H9 (cell line): ENCODE measurements around the gene PRIMPOL. TPM values are rescaled to one million over a fixed set of nuclear protein-coding genes. Genes with fewer than 3 reads are reported as not detected.
"Not testable (repeated sequence)": the region's sequence is repeated elsewhere in the genome, so short reads cannot be mapped to it uniquely, and the experiment has no call there.

Experiments
- DNase-seq: peaks from one replicate; pipeline ENCODE4 v3.0.0-alpha.2; 2017
- H2AFZ ChIP-seq: one replicate; pipeline ENCODE4 v1.6.1; 2013; ENCODE audit warnings: mild to moderate bottlenecking, low read length, control low read depth, moderate library complexity
- H2AK5ac ChIP-seq: 2 replicates; pipeline ENCODE4 v1.6.1; 2013; ENCODE audit warnings: low read length, control low read depth, mixed read lengths; ENCODE audit not compliant: insufficient read length
- H2BK120ac ChIP-seq: one replicate; pipeline ENCODE4 v1.6.1; 2013; ENCODE audit warnings: low read depth, mild to moderate bottlenecking, low read length, control low read depth, inconsistent platforms; ENCODE audit not compliant: poor library complexity, severe bottlenecking
- H2BK12ac ChIP-seq: 2 replicates; pipeline ENCODE4 v1.6.1; 2013; ENCODE audit warnings: low read length, control low read depth, mixed read lengths, low read depth; ENCODE audit not compliant: insufficient read length
- H2BK15ac ChIP-seq: 2 replicates; pipeline ENCODE4 v1.6.1; 2013; ENCODE audit warnings: low read depth, low read length, control low read depth
- H2BK20ac ChIP-seq: one replicate; pipeline ENCODE4 v1.6.1; 2013; ENCODE audit warnings: low read depth, mild to moderate bottlenecking, low read length, control low read depth, inconsistent platforms; ENCODE audit not compliant: poor library complexity, severe bottlenecking
- H2BK5ac ChIP-seq: 2 replicates; pipeline ENCODE4 v1.6.1; 2013; ENCODE audit warnings: low read length, control low read depth, mixed read lengths; ENCODE audit not compliant: insufficient read length
- H3K14ac ChIP-seq: 2 replicates; pipeline ENCODE4 v1.6.1; 2013; ENCODE audit warnings: low read length, control low read depth; ENCODE audit not compliant: insufficient read depth
- H3K18ac ChIP-seq: 2 replicates; pipeline ENCODE4 v1.6.1; 2013; ENCODE audit warnings: low read depth, mild to moderate bottlenecking, mixed read lengths, low read length, control low read depth; ENCODE audit not compliant: insufficient read length
- H3K23ac ChIP-seq: 2 replicates; pipeline ENCODE4 v1.6.1; 2013; ENCODE audit warnings: low read length, control low read depth, mixed read lengths, low read depth; ENCODE audit not compliant: insufficient read length
- H3K23me2 ChIP-seq: 2 replicates; pipeline ENCODE4 v1.6.1; 2013; ENCODE audit warnings: low read depth, mild to moderate bottlenecking, mixed read lengths, low read length, control low read depth; ENCODE audit not compliant: insufficient read length, poor library complexity, severe bottlenecking
- H3K27ac ChIP-seq: 2 replicates; pipeline ENCODE4 v1.5.1; 2013; ENCODE audit warnings: low read length, control low read depth, mixed read lengths, low read depth; ENCODE audit not compliant: insufficient read length
- H3K27me3 ChIP-seq: 2 replicates; pipeline ENCODE4 v1.6.1; 2013; ENCODE audit warnings: low read length, control low read depth, inconsistent platforms; ENCODE audit not compliant: insufficient read depth
- H3K4ac ChIP-seq: 2 replicates; pipeline ENCODE4 v1.6.1; 2013; ENCODE audit warnings: low read depth, mild to moderate bottlenecking, control low read depth, inconsistent platforms, low read length, moderate library complexity
- H3K4me1 ChIP-seq: 2 replicates; pipeline ENCODE4 v1.6.1; 2013; ENCODE audit warnings: low read length, control low read depth, inconsistent platforms; ENCODE audit not compliant: insufficient read depth
- H3K4me2 ChIP-seq: 2 replicates; pipeline ENCODE4 v1.6.1; 2013; ENCODE audit warnings: low read length, control low read depth, mixed read lengths; ENCODE audit not compliant: insufficient read length, insufficient read depth
- H3K56ac ChIP-seq: 2 replicates; pipeline ENCODE4 v1.6.1; 2013; ENCODE audit warnings: low read depth, mild to moderate bottlenecking, mixed read lengths, low read length, control low read depth; ENCODE audit not compliant: insufficient read length
- H3K79me1 ChIP-seq: 2 replicates; pipeline ENCODE4 v1.6.1; 2013; ENCODE audit warnings: low read depth, mild to moderate bottlenecking, moderate library complexity, low read length, control low read depth, inconsistent platforms; ENCODE audit not compliant: insufficient read depth, poor library complexity, severe bottlenecking
- H3K79me2 ChIP-seq: 2 replicates; pipeline ENCODE4 v1.6.1; 2013; ENCODE audit warnings: low read length, control low read depth, inconsistent platforms; ENCODE audit not compliant: insufficient read depth
- H3K9ac ChIP-seq: 2 replicates; pipeline ENCODE4 v1.6.1; 2013; ENCODE audit warnings: low read length, control low read depth, mixed read lengths; ENCODE audit not compliant: insufficient read length; ENCODE audit errors: extremely low read depth
- H3K9me3 ChIP-seq: one replicate; pipeline ENCODE4 v1.6.1; 2013; ENCODE audit warnings: low read depth, low read length, inconsistent platforms; ENCODE audit not compliant: control insufficient read depth
- H3T11ph ChIP-seq: one replicate; pipeline ENCODE4 v1.6.1; 2013; ENCODE audit warnings: mild to moderate bottlenecking, low read length, control low read depth, inconsistent platforms
- H4K20me1 ChIP-seq: one replicate; pipeline ENCODE4 v1.6.1; 2013; ENCODE audit not compliant: control insufficient read depth, insufficient read length, insufficient read depth
- H4K5ac ChIP-seq: 2 replicates; pipeline ENCODE4 v1.6.1; 2013; ENCODE audit warnings: low read depth, mild to moderate bottlenecking, mixed read lengths, low read length, control low read depth; ENCODE audit not compliant: insufficient read length
- H4K8ac ChIP-seq: replicated peaks from 2 replicates; pipeline ENCODE4 v1.6.1; 2013; ENCODE audit warnings: low read length, control low read depth, mixed read lengths, low read depth; ENCODE audit not compliant: insufficient read length
- H4K91ac ChIP-seq: 2 replicates; pipeline ENCODE4 v1.6.1; 2013; ENCODE audit warnings: low read depth, mild to moderate bottlenecking, moderate library complexity, mixed read lengths, low read length, control low read depth; ENCODE audit not compliant: insufficient read length
- H3K27ac Mint-ChIP-seq, 3 experiments: 2 replicates in 2 of 3; 3 replicates in 1 of 3; pipeline ENCODE4 v1.8.0; 2020 to 2021; ENCODE audit warnings: mixed read lengths in 3 of 3, mild to moderate bottlenecking in 1 of 3, moderate library complexity in 1 of 3
- H3K27me3 Mint-ChIP-seq: 2 replicates; pipeline ENCODE4 v1.8.0; 2021; ENCODE audit warnings: low read depth, mild to moderate bottlenecking, moderate library complexity, mixed read lengths
- H3K36me3 Mint-ChIP-seq, 3 experiments: 2 replicates in 2 of 3; 3 replicates in 1 of 3; pipeline ENCODE4 v1.8.0; 2020 to 2021; ENCODE audit warnings: low read depth in 3 of 3, mixed read lengths in 3 of 3; ENCODE audit not compliant: insufficient read depth in 1 of 3
- H3K4me1 Mint-ChIP-seq, 2 experiments: 2 replicates each; pipeline ENCODE4 v1.8.0; 2020; ENCODE audit warnings: mixed read lengths in 2 of 2
- H3K4me3 Mint-ChIP-seq, 2 experiments: 2 replicates in 1 of 2; 3 replicates in 1 of 2; pipeline ENCODE4 v1.8.0; 2020 to 2021; ENCODE audit warnings: mild to moderate bottlenecking in 2 of 2, mixed read lengths in 2 of 2, moderate library complexity in 1 of 2
- H3K9me3 Mint-ChIP-seq, 2 experiments: 2 replicates in 1 of 2; 3 replicates in 1 of 2; pipeline ENCODE4 v1.8.0; 2020; ENCODE audit warnings: mild to moderate bottlenecking in 2 of 2, mixed read lengths in 2 of 2, moderate library complexity in 1 of 2
- WGBS: extraction: QIAGEN DNeasy Blood & Tissue Kit; methylation state at CpG from one replicate; pipeline ENCODE4 v1.1.7; 2013; ENCODE audit warnings: missing lambda C conversion rate, low lambda C conversion rate, mixed read lengths; ENCODE audit not compliant: insufficient read length; ENCODE audit errors: extremely low coverage; 5-methylcytosine and 5-hydroxymethylcytosine counted together
- total RNA-seq: library from RNA; stranded (reverse); gene quantifications from 2 replicates; pipeline ENCODE4 v1.2.1, GENCODE V29; 2021

The PRIMPOL gene
- total RNA-seq, 1 experiment from 2014 or later, result 4.9 TPM

DNA sequence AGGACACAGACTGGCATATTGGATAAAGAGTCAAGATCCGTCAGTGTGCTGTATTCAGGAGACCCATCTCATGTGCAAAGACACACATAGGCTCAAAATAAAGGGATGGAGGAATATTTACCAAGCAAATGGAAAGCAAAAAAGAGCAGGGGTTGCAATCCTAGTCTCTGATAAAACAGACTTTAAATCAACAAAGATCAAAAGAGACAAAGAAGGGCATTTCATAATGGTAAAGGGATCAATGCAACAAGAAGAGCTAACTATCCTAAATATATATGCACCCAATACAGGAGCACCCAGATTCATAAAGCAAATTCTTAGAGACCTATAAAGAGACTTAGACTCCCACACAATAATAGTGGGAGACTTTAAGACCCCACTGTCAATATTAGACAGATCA lies 46.7 kb upstream of the PRIMPOL start:
- not testable (repeated sequence) for H4K91ac ChIP-seq, H3T11ph ChIP-seq, H3K4me3 Mint-ChIP-seq, H3K18ac ChIP-seq, H2AFZ ChIP-seq, H3K9me3 ChIP-seq, H3K27me3 Mint-ChIP-seq, H3K27me3 ChIP-seq, H3K4me1 ChIP-seq, H3K79me2 ChIP-seq, H2BK5ac ChIP-seq, H3K27ac ChIP-seq, DNase-seq, H4K20me1 ChIP-seq, H3K14ac ChIP-seq, H3K4me2 ChIP-seq, H3K9ac ChIP-seq, H4K8ac ChIP-seq, H2AK5ac ChIP-seq, H3K4ac ChIP-seq, H3K4me1 Mint-ChIP-seq, H2BK15ac ChIP-seq, H3K23me2 ChIP-seq, H3K79me1 ChIP-seq, H2BK12ac ChIP-seq, H3K23ac ChIP-seq, H2BK20ac ChIP-seq, H2BK120ac ChIP-seq, H3K27ac Mint-ChIP-seq, H4K5ac ChIP-seq, H3K56ac ChIP-seq
- WGBS, result no CpG with 5 or more reads among the region's 1 CpG
- Mint-ChIP-seq H3K36me3 (peaks cover 26 to 38% (median 35%) of the 10 kb centered on the region in 3 experiments), H3K9me3 (peaks cover 46 to 51% of the 10 kb centered on the region in 2 experiments)

DNA sequence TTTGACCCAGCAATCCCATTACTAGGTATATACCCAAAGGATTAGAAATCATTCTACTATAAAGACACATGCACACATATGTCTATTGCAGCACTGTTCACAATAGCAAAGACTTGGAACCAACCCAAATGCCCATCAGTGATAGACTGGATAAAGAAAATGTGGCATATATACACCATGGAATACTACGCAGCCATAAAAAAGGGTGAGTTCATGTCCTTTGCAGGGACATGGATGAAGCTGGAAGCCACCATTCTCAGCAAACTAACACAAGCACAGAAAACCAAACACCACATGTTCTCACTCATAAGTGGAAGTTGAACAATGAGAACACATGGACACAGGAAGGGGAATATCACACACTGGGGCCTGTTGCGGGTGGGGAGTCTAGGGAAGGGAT lies 42.1 kb upstream of the PRIMPOL start:
- H3K14ac ChIP-seq, H2BK5ac ChIP-seq, H2AK5ac ChIP-seq, H3K4me2 ChIP-seq, H4K5ac ChIP-seq, H2AFZ ChIP-seq, H3K18ac ChIP-seq, H3K23me2 ChIP-seq, H3K9ac ChIP-seq, H3K4me3 Mint-ChIP-seq, H3K27ac ChIP-seq, H2BK20ac ChIP-seq, H4K20me1 ChIP-seq, H2BK15ac ChIP-seq, DNase-seq, H3K79me1 ChIP-seq, H3T11ph ChIP-seq, H3K23ac ChIP-seq, H3K9me3 ChIP-seq, H3K4me1 ChIP-seq, H3K79me2 ChIP-seq, H3K27me3 ChIP-seq, H4K91ac ChIP-seq, H4K8ac ChIP-seq, H2BK12ac ChIP-seq, H2BK120ac ChIP-seq, H3K56ac ChIP-seq, H3K27me3 Mint-ChIP-seq, H3K4ac ChIP-seq: not testable (repeated sequence)
- Mint-ChIP-seq H3K4me1 (peaks cover 26 to 28% of the 10 kb centered on the region in 2 experiments), H3K36me3 (peaks cover 26 to 38% (median 35%) of the 10 kb centered on the region in 3 experiments), H3K9me3 (peaks cover 46 to 49% of the 10 kb centered on the region in 2 experiments), H3K27ac (peak overlapping the region in 1 of 3 experiments; percentile 53; a peak in 1 of 7 replicates)
- no CpG with 5 or more reads among the region's 2 CpGs for WGBS
